ENCODE measurements around the gene TBCD. TPM values are rescaled to one million over a fixed set of nuclear protein-coding genes. Genes with fewer than 3 reads are reported as not detected.

The TBCD gene
- total RNA-seq, 3 donors from 2014 or later, result 41.3 to 76.0 (median 55.4) TPM

GRCh38 chr17:82723169-82723807 is 28.6 kb upstream of the TBCD start:
- no peak for TF ChIP-seq CTCF (IDR thresholded peaks at IDR 0.05)
- Histone ChIP-seq H3K4me1 (ENCODE audit: low read depth) (no peaks in the 10 kb centered on the region), H3K36me3 (ENCODE audit: low read depth) (no peaks in the 10 kb centered on the region), H3K9me3 (no peaks in the 10 kb centered on the region), H3K4me3 (no peak overlapping the region)
- DNase-seq, result no peak
- intact Hi-C loops (cut with DNase I, micrococcal nuclease), result no loop called here
- no peak for ATAC-seq

GRCh38 chr17:82726427-82726826 is 25.4 kb upstream of the TBCD start:
- Histone ChIP-seq H3K9me3 (no peaks in the 10 kb centered on the region), H3K4me1 (ENCODE audit: low read depth) (no peaks in the 10 kb centered on the region), H3K4me3 (no peak overlapping the region), H3K36me3 (ENCODE audit: low read depth) (no peaks in the 10 kb centered on the region)
- DNase-seq (no peak), ATAC-seq (no peak)
- TF ChIP-seq CTCF (IDR thresholded peaks at IDR 0.05), result no peak
- intact Hi-C loops (cut with DNase I, micrococcal nuclease), result no loop called here

GRCh38 chr17:82729479-82730260 is 22.2 kb upstream of the TBCD start:
- Histone ChIP-seq H3K4me3 (no peak overlapping the region), H3K36me3 (ENCODE audit: low read depth) (no peaks in the 10 kb centered on the region), H3K9me3 (no peaks in the 10 kb centered on the region), H3K4me1 (ENCODE audit: low read depth) (no peaks in the 10 kb centered on the region)
- TF ChIP-seq CTCF (IDR thresholded peaks at IDR 0.05), result no peak
- intact Hi-C loops (cut with DNase I, micrococcal nuclease), result no loop called here
- DNase-seq (no peak), ATAC-seq (peak; percentile 22)

GRCh38 chr17:82732118-82732743 is 19.6 kb upstream of the TBCD start:
- intact Hi-C loops (cut with DNase I, micrococcal nuclease), result no loop called here
- no peak for DNase-seq
- peaks cover 15% of the 10 kb centered on the region for H3K4me1 ChIP-seq (ENCODE audit: low read depth)
- H3K9me3 ChIP-seq, result no peaks in the 10 kb centered on the region
- no peaks in the 10 kb centered on the region for H3K36me3 ChIP-seq (ENCODE audit: low read depth)
- ATAC-seq, result no peak
- H3K4me3 ChIP-seq, result no peak overlapping the region
- TF ChIP-seq CTCF (IDR thresholded peaks at IDR 0.05), result no peak

- intact Hi-C loops (cut with DNase I, micrococcal nuclease), result no loop called here
- ATAC-seq (peak; percentile 92), DNase-seq (peak; percentile 71 to 81 (median 77))
Observed at GRCh38 chr17:82734987-82735866, 16.6 kb upstream of the TBCD start, which contains the start of gene FN3K. Gene FN3K (plus strand): TSS chr17:82735615. CDS start chr17:82735637, 22 bp downstream.

More at GRCh38 chr17:82734987-82735866, 16.6 kb upstream of the TBCD start, which contains the start of gene FN3K:
- H3K36me3 ChIP-seq (ENCODE audit: low read depth), result no peaks in the 10 kb centered on the region
- peak within 1 kb of the TSS; percentile 44 for H3K4me3 ChIP-seq
- H3K4me1 ChIP-seq (ENCODE audit: low read depth), result peaks cover 16% of the 10 kb centered on the region
- H3K9me3 ChIP-seq, result no peaks in the 10 kb centered on the region
- no peak for TF ChIP-seq CTCF (IDR thresholded peaks at IDR 0.05)

Measured in mucosa of descending colon (tissue), 3 donors.